Suprapubic skin (tissue), 4 donors: ENCODE data around the gene FNDC11. TPM values are rescaled to one million over a fixed set of nuclear protein-coding genes. Genes with fewer than 3 reads are reported as not detected.
"Not testable (repeated sequence)": the region's sequence is repeated elsewhere in the genome, so short reads cannot be mapped to it uniquely, and the experiment has no call there.

Source experiments
- DNase-seq, 2 donors: peaks; one replicate each; pipeline ENCODE4 v3.0.0-alpha.2; 2019; ENCODE audit warnings: low spot score in 2 of 2
- H3K27ac ChIP-seq: fragments of 200-600 bp; sonication (generic); one replicate; pipeline ENCODE4 v1.5.1; 2019
- H3K27me3 ChIP-seq: fragments of 200-600 bp; sonication (generic); one replicate; pipeline ENCODE4 v1.5.1; 2019
- H3K36me3 ChIP-seq: fragments of 200-600 bp; sonication (generic); one replicate; pipeline ENCODE4 v1.5.1; 2019
- H3K4me1 ChIP-seq: fragments of 200-600 bp; sonication (generic); one replicate; pipeline ENCODE4 v1.5.1; 2019
- H3K4me3 ChIP-seq: fragments of 200-600 bp; sonication (generic); one replicate; pipeline ENCODE4 v1.5.1; 2019; ENCODE audit warnings: mild to moderate bottlenecking
- H3K9me3 ChIP-seq: fragments of 200-600 bp; sonication (generic); one replicate; pipeline ENCODE4 v1.5.1; 2019
- CTCF ChIP-seq, 2 donors: fragments of 200-600 bp in 1 of 2; fragments of 450-650 bp in 1 of 2; sonication (generic) in 1 of 2; IDR thresholded peaks; one replicate each; pipeline ENCODE4 v1.5.1; 2016 to 2019; ENCODE audit warnings: antibody characterized with exemption in 2 of 2, mild to moderate bottlenecking in 1 of 2, moderate library complexity in 1 of 2
- EP300 ChIP-seq: sonication (generic); formaldehyde crosslinking; IDR thresholded peaks from one replicate; pipeline ENCODE4 v1.6.1; 2017; ENCODE audit warnings: antibody characterized with exemption
- POLR2A ChIP-seq, 2 donors: fragments of 450-650 bp; IDR thresholded peaks; one replicate each; pipeline ENCODE4 v1.6.1; 2017; ENCODE audit warnings: antibody characterized with exemption in 2 of 2, mild to moderate bottlenecking in 2 of 2, moderate library complexity in 2 of 2
- POLR2AphosphoS5 ChIP-seq, 3 donors: sonication (generic); formaldehyde crosslinking; IDR thresholded peaks; one replicate each; pipeline ENCODE4 v1.6.1; 2017; ENCODE audit warnings: antibody characterized with exemption in 3 of 3
- whole genome bisulfite sequencing: methylation state at CpG from one replicate; pipeline ENCODE4 v1.1.5; 2018; 5-methylcytosine and 5-hydroxymethylcytosine counted together
- total RNA-seq, 4 donors: library from RNA; depleted of rRNA; stranded (reverse); fragments of >200 nt; gene quantifications; one replicate each; pipeline ENCODE4 v1.1.0, GENCODE V29; 2016

FNDC11 gene
- total RNA-seq, 4 donors from 2014 or later: 0.25 to 0.36 TPM; not detected in 2

GRCh38 chr20:63555661-63556381 is 1.9 kb downstream of the FNDC11 start:
- Histone ChIP-seq H3K4me1 (peaks cover 24% of the 10 kb centered on the region), H3K9me3 (no peaks in the 10 kb centered on the region), H3K36me3 (peaks cover 18% of the 10 kb centered on the region), H3K27ac (no peak overlapping the region), H3K4me3 (no peak overlapping the region), H3K27me3 (no peaks in the 10 kb centered on the region)
- 92% methylated on average over 5 of the region's 45 CpGs for WGBS
- no peak for DNase-seq
- TF ChIP-seq CTCF (IDR thresholded peaks at IDR 0.05): no peak
- no peak for TF ChIP-seq POLR2A (IDR thresholded peaks at IDR 0.05)

GRCh38 chr20:63556873-63557478 is 3.0 kb downstream of the FNDC11 start:
- H3K27ac ChIP-seq: no peak overlapping the region
- peaks cover 30% of the 10 kb centered on the region for H3K36me3 ChIP-seq
- no peak for DNase-seq
- H3K9me3 ChIP-seq: no peaks in the 10 kb centered on the region
- H3K4me3 ChIP-seq: no peak overlapping the region
- TF ChIP-seq CTCF (IDR thresholded peaks at IDR 0.05): no peak
- TF ChIP-seq EP300: no peak
- no peak for TF ChIP-seq POLR2A (IDR thresholded peaks at IDR 0.05)
- TF ChIP-seq POLR2AphosphoS5 (IDR thresholded peaks at IDR 0.05): no peak
- no peaks in the 10 kb centered on the region for H3K27me3 ChIP-seq
- peaks cover 24% of the 10 kb centered on the region for H3K4me1 ChIP-seq
- 74% methylated on average over 18 of the region's 23 CpGs for WGBS

- H3K4me1 ChIP-seq: peaks cover 21% of the 10 kb centered on the region
These were observed 3.5 kb downstream of the FNDC11 start for GRCh38 chr20:63557481-63557891.

GRCh38 chr20:63558804-63559484 is 5.0 kb downstream of the FNDC11 start:
- H3K4me1 ChIP-seq: peaks cover 6% of the 10 kb centered on the region
- no peak for DNase-seq
- TF ChIP-seq POLR2A (IDR thresholded peaks at IDR 0.05) (no peak), EP300 (no peak), CTCF (IDR thresholded peaks at IDR 0.05) (no peak), POLR2AphosphoS5 (IDR thresholded peaks at IDR 0.05) (no peak)
- no peak overlapping the region for H3K27ac ChIP-seq
- 94% methylated on average over 13 of the region's 14 CpGs for WGBS
- no peaks in the 10 kb centered on the region for H3K9me3 ChIP-seq
- no peak overlapping the region for H3K4me3 ChIP-seq
- H3K36me3 ChIP-seq: peaks cover 49% of the 10 kb centered on the region
- no peaks in the 10 kb centered on the region for H3K27me3 ChIP-seq

More at GRCh38 chr20:63557481-63557891, 3.5 kb downstream of the FNDC11 start:
- Histone ChIP-seq H3K36me3 (peaks cover 35% of the 10 kb centered on the region), H3K27ac (no peak overlapping the region), H3K27me3 (no peaks in the 10 kb centered on the region), H3K9me3 (no peaks in the 10 kb centered on the region), H3K4me3 (no peak overlapping the region)
- TF ChIP-seq CTCF (IDR thresholded peaks at IDR 0.05): no peak
- TF ChIP-seq EP300: no peak
- TF ChIP-seq POLR2A (IDR thresholded peaks at IDR 0.05): no peak
- no peak for TF ChIP-seq POLR2AphosphoS5 (IDR thresholded peaks at IDR 0.05)
- 93% methylated on average over 19 of the region's 19 CpGs for WGBS
- no peak for DNase-seq

GRCh38 chr20:63559485-63560332 is 5.8 kb downstream of the FNDC11 start:
- DNase-seq, H3K9me3 ChIP-seq, H3K27ac ChIP-seq, H3K4me1 ChIP-seq, H3K4me3 ChIP-seq, H3K27me3 ChIP-seq: not testable (repeated sequence)
- peaks cover 57% of the 10 kb centered on the region for H3K36me3 ChIP-seq
- WGBS: 90% methylated on average over 16 of the region's 31 CpGs
